ENCODE measurements around the gene FSD1L. TPM values are rescaled to one million over a fixed set of nuclear protein-coding genes. Genes with fewer than 3 reads are reported as not detected.

Gene FSD1L
- polyA plus RNA-seq, 1 of the 3 experiments (the other 2 are of a cell fraction), result 0.76 TPM

- no peak overlapping the region for H3K27ac ChIP-seq (ENCODE audit: low read depth in 2 of 2, low read length in 1 of 2)
- TF ChIP-seq GABPA (IDR thresholded peaks at IDR 0.05; ENCODE audit: low read depth) (no peak), USF2 (IDR thresholded peaks at IDR 0.05; ENCODE audit: borderline replicate concordance, low read depth, low read length) (no peak), POLR2AphosphoS5 (IDR thresholded peaks at IDR 0.05; ENCODE audit: low read depth, low read length) (no peak), FOSL2 (IDR thresholded peaks at IDR 0.05; ENCODE audit: borderline replicate concordance, low read depth) (no peak), ELF1 (IDR thresholded peaks at IDR 0.05) (no peak)
- H4K20me1 ChIP-seq (ENCODE audit: insufficient read depth), result no peaks in the 10 kb centered on the region
- no peaks in the 10 kb centered on the region for H3K9me3 ChIP-seq
- H3K9me2 ChIP-seq, result no peaks in the 10 kb centered on the region
- no peak for DNase-seq
- POLR2A ChIA-PET, result no interaction called here
- H3K9ac ChIP-seq, result no peak overlapping the region
- CTCF ChIA-PET, result interaction anchor here (1.3 kb wide), 1 partner anchor 16 kb away, joined by 5 read pairs; no protein-coding TSS in a partner anchor
- H3F3A ChIP-seq (replicated peaks; ENCODE audit: insufficient read depth), result no peaks in the 10 kb centered on the region
- H3K36me3 ChIP-seq (replicated peaks in 1 of 2; ENCODE audit: control insufficient read depth in 1 of 2, insufficient read depth in 2 of 2, low read length in 1 of 2), result no peaks in the 10 kb centered on the region
- H3K4me1 ChIP-seq (ENCODE audit: control insufficient read depth in 1 of 2, insufficient read depth in 2 of 2, low read depth in 1 of 2, low read length in 1 of 2), result no peaks in the 10 kb centered on the region
- no peaks in the 10 kb centered on the region for H3K27me3 ChIP-seq (ENCODE audit: insufficient read depth)
- no peaks in the 10 kb centered on the region for H3K79me2 ChIP-seq (ENCODE audit: insufficient read depth)
- 89% methylated on average over 9 of the region's 9 CpGs for WGBS (ENCODE audit: low lambda C conversion rate)
- no peak overlapping the region for H3K4me3 ChIP-seq (ENCODE audit: low read depth in 2 of 2, low read length in 1 of 2)
- H3K4me2 ChIP-seq, result no peak overlapping the region
- H2AFZ ChIP-seq (ENCODE audit: low read depth), result no peak overlapping the region
Measured at GRCh38 chr9:105431424-105432246, 16.2 kb upstream of the FSD1L start.

- Histone ChIP-seq H3K4me1 (ENCODE audit: control insufficient read depth in 1 of 2, insufficient read depth in 2 of 2, low read depth in 1 of 2, low read length in 1 of 2) (no peaks in the 10 kb centered on the region), H3F3A (replicated peaks; ENCODE audit: insufficient read depth) (no peaks in the 10 kb centered on the region), H3K4me2 (no peak overlapping the region), H3K27ac (ENCODE audit: low read depth in 2 of 2, low read length in 1 of 2) (no peak overlapping the region), H2AFZ (ENCODE audit: low read depth) (no peak overlapping the region), H3K27me3 (ENCODE audit: insufficient read depth) (no peaks in the 10 kb centered on the region), H3K9me3 (no peaks in the 10 kb centered on the region), H4K20me1 (ENCODE audit: insufficient read depth) (no peaks in the 10 kb centered on the region), H3K79me2 (ENCODE audit: insufficient read depth) (no peaks in the 10 kb centered on the region), H3K4me3 (ENCODE audit: low read depth in 2 of 2, low read length in 1 of 2) (no peak overlapping the region), H3K9ac (no peak overlapping the region), H3K36me3 (replicated peaks in 1 of 2; ENCODE audit: control insufficient read depth in 1 of 2, insufficient read depth in 2 of 2, low read length in 1 of 2) (no peaks in the 10 kb centered on the region), H3K9me2 (no peaks in the 10 kb centered on the region)
- TF ChIP-seq FOSL2 (IDR thresholded peaks at IDR 0.05; ENCODE audit: borderline replicate concordance, low read depth) (no peak), GATA2 (CRISPR knock-in tag; IDR thresholded peaks at IDR 0.05) (no peak), TEAD4 (IDR thresholded peaks at IDR 0.05; ENCODE audit: borderline replicate concordance, insufficient read depth) (no peak), FOXM1 (IDR thresholded peaks at IDR 0.05; ENCODE audit: low read depth) (no peak), USF1 (IDR thresholded peaks at IDR 0.05; ENCODE audit: borderline replicate concordance, low read depth) (no peak), ZBTB33 (IDR thresholded peaks at IDR 0.05; ENCODE audit: borderline replicate concordance, low read depth) (no peak), IRF3 (IDR thresholded peaks at IDR 0.05; ENCODE audit: low read depth, low read length) (no peak), RXRA (IDR thresholded peaks at IDR 0.05; ENCODE audit: borderline replicate concordance, low read depth) (no peak)
- no peak for DNase-seq
- 92% methylated on average over 2 of the region's 2 CpGs for WGBS (ENCODE audit: low lambda C conversion rate)
- POLR2A ChIA-PET, result no interaction called here
- CTCF ChIA-PET, result interaction anchor here (0.8 to 1.3 kb wide), 2 partner anchors 16 to 651 kb away, joined by 3 to 5 read pairs; no protein-coding TSS in a partner anchor
Measured at GRCh38 chr9:105432247-105432842, 15.5 kb upstream of the FSD1L start.

All from SK-N-SH (cell line).